Endometrial microvascular endothelial cells (primary cell): ENCODE results near the gene MYO15A. TPM values are rescaled to one million over a fixed set of nuclear protein-coding genes. Genes with fewer than 3 reads are reported as not detected.

Experiments used
- in situ Hi-C: cut with HindIII; loops from 2 replicates; pipeline ENCODE4 v1.10.0; 2017; ENCODE audit warnings: low sequenced_read_pairs, low pct_unique_long_range_greater_than_20kb; ENCODE audit errors: inconsistent ontology term
- total RNA-seq: library from RNA; depleted of rRNA; stranded (reverse); fragments of >200 nt; gene quantifications from one replicate; pipeline ENCODE4 v1.2.3, GENCODE V29; 2015; ENCODE audit errors: inconsistent ontology term

Gene MYO15A
- total RNA-seq, 1 donor from 2014 or later, result not detected

DNA sequence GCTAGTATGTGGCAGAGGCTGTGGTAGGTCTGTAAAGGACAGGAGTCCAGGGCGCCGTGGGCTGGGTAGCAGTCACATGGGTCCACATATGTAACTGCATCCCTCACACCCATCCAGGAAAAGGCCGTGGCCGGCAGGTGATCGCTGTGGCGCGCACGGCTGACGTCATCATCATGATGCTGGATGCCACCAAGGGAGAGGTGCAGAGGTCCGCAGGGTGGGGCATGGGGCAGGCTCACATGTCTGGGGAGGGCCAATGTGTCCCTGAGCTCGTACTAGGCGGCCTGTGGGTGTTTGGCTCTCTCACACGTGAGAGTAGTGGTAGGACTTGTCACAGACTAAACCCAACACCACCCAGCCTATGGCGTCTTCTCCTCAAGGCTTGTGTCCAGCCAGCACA is 9.0 kb upstream of the MYO15A start:
- in situ Hi-C loops, result no loop called here

GRCh38 chr17:18100616-18101015 is 7.9 kb upstream of the MYO15A start:
- in situ Hi-C loops, result no loop called here

DNA sequence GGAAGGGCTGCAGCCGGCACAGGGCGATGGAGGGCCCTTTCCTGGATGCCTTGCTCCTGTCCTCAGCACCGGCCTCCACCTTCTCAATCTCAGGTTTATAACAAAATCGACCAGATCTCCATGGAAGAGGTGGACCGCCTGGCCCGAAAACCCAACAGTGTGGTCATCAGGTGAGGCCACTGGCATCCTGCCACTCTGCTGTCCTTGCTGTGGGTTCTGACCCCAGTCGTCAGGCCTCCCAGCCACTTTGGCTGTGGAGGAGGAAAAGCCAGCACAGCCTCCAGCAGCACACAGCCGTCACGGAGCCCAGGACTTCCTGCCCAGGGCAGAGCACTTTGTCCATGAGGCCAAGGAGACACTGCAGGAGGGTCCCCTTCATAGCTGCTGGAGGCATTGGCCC is 6.7 kb upstream of the MYO15A start:
- in situ Hi-C loops, result no loop called here

GRCh38 chr17:18102640-18103039 is 5.9 kb upstream of the MYO15A start:
- in situ Hi-C loops, result no loop called here

DNA sequence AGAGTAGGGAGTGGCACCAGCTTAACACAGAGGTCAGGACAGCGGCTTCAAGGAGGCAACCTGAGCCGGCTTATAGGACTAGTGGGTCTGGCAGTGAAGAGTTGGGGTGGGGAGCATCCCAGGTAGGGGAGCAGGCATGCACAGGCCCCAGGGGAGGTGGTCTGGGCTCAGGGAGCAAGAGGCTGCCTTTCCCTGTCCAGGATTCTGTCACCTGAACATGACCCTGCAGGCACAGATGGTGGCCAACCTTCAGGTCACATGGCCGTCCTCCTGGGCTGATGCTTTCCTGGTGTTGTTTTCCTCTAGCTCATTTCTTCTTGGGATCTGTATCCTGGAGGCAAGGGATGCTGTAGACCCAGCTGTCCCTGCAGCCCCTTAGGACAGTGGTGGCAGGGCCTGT is 3.5 kb upstream of the MYO15A start:
- in situ Hi-C loops, result no loop called here

DNA sequence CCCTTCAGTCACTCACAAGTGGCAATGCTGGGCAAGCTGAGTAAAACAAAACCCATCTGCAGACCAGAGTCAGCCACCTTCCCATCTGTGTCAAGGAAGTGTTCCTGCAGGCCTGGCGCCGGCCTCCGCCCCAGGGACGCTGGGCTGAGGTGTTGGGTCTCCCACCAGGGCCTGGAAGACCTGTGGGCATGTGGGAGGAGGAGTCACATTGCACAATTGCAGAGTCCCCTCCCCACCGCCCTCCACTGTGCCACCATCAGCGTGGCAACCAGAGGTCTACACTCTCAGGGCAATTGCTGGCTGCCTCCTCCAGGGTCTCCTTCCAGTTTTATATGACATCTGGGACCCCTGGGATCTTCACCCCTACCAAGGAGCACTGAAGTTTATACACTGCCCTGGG is 3.0 kb upstream of the MYO15A start:
- in situ Hi-C loops, result no loop called here

- in situ Hi-C loops, result no loop called here
Measured at GRCh38 chr17:18106211-18106610, 2.3 kb upstream of the MYO15A start.

GRCh38 chr17:18107061-18107790 is 1.3 kb upstream of the MYO15A start:
- in situ Hi-C loops, result no loop called here

DNA sequence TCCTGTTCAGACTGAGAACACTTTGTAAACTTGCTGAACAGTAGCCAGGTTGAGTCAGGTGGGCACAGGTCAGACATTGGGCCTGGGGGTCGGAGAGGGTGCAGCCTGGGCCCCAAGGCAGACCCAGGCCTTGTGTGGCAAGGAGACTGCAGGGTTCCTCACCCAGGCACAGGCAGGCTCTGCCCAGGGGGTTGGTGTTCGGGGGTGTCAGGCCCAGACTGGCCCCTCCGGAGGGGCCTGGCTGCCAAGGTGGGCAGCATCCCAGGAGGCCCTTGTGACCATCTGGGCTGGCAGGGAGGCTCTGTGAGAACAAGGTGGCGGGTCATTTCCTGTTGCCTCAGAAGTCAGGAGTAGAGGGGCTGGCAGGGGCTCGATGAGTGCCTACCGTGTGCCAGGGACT is 585 bp upstream of the MYO15A start:
- in situ Hi-C loops, result no loop called here

DNA sequence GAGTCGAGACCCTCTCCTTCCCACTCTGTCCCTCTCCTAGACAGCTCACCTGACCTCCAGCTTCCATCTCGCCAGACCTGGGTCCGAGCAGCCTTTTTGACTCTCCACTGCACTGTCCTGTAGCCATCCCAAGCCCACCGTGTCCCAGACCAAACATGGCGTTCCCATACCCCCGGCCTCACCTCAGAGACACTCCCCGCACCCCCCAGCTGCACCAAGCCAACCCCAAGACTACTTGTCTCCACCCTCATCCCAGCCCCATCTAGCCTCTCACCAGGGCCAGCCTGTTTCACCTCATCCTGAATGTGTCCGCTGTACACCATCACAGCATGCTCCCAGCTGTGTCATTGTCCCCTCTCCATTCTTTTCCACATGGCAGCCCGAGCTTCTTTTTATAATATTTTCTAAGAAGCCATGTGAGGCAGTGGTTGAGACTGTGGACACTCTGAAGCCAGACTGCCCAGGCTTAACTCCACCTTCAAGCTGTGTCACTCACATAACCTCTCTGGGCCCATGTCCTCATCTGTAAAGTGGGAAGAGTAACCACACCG is 1.5 kb downstream of the MYO15A start:
- in situ Hi-C loops, result no loop called here

DNA sequence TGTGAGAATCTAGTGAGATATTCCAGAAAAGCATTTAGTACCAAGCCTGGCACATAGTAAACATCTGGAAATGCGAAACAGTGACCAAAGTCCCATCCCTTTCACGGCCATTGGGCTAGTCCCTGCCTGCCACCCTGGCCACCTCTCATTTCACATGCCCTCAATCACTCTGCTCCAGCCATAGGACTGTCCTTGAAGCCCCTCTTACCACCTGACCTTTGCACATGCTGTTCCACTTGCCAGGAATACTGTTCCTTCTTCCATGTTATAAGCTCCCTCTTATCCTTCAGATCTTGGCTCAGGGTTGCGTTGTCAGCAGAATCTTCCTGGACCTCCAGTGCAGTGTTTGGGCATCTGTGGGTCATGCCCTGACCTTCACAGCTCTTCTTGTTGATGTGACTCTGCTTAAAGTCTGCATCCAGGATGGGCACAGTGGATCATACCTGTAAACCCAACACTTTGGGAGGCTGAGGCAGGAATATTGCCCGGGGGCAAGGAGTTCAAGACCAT is 2.1 kb downstream of the MYO15A start:
- in situ Hi-C loops, result no loop called here

DNA sequence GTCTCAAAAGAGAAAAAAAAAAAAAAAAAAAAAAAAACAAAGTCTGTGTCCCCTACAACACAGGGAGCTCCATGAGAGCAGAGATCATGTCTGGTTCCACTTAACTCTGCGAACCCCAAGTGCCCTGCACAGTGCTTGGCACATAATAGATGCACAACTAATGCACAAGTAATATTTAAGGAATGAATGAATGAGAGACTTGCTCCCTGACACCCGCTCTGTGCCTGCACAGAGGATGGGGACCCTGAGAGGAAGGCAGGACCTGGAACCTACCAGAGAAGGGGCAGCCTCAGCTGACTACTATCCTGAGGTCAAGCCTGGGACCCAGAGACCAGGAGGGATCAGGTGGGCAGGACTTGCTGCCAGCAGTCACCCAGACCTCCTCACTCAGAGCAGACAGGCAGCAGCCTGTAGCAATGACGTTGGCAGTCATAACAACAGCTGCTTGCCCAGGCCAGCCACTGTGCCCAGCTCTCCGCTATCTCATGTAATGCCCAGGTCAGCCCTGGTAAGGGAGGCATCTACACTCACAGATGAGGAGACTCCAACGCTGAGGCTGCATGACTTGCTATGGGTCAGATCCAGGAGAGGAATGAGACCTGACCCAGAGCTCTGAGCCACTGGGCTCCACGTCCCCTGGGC is 2.9 kb downstream of the MYO15A start:
- in situ Hi-C loops, result no loop called here

DNA sequence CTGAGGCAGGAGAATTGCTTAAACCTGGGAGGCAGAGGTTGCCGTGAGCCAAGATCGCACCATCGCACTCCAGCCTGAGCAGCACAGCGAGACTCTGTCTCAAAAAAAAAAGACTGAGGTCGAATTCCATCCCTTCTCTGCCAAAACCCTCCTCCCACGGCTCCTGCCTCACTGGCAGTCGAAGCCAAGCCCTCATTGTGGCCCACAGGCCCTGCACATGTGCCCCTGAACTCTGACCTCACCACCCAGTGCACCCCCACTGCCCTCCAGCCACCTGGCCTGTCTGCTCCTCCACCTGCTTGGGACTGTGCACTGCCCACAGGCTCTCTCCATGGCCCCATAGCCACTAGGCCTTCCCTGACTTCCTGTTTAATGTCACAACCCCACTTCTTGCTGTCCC is 7.0 kb downstream of the MYO15A start:
- in situ Hi-C loops, result no loop called here

GRCh38 chr17:18116078-18116477 is 7.5 kb downstream of the MYO15A start:
- in situ Hi-C loops, result no loop called here

DNA sequence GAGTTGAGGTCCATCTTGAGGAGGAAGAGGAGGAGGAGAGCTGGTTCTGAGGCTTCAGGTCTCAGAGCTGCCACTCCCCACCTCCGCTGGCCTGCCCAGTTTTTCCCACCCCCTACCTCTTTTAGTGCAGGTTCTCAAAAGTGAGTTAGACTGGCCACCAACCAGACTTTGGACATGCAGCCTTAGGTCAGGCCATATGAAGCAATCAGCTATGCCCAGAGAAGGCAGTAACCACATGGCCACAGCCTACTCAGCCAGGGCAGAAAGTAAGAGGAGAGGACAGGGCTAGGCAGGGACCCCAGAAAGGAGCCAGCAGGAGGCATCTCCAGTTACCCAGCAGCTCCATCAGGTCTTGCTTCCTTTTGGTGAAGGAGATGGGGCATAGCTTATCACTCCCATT is 9.0 kb downstream of the MYO15A start:
- in situ Hi-C loops, result no loop called here

DNA sequence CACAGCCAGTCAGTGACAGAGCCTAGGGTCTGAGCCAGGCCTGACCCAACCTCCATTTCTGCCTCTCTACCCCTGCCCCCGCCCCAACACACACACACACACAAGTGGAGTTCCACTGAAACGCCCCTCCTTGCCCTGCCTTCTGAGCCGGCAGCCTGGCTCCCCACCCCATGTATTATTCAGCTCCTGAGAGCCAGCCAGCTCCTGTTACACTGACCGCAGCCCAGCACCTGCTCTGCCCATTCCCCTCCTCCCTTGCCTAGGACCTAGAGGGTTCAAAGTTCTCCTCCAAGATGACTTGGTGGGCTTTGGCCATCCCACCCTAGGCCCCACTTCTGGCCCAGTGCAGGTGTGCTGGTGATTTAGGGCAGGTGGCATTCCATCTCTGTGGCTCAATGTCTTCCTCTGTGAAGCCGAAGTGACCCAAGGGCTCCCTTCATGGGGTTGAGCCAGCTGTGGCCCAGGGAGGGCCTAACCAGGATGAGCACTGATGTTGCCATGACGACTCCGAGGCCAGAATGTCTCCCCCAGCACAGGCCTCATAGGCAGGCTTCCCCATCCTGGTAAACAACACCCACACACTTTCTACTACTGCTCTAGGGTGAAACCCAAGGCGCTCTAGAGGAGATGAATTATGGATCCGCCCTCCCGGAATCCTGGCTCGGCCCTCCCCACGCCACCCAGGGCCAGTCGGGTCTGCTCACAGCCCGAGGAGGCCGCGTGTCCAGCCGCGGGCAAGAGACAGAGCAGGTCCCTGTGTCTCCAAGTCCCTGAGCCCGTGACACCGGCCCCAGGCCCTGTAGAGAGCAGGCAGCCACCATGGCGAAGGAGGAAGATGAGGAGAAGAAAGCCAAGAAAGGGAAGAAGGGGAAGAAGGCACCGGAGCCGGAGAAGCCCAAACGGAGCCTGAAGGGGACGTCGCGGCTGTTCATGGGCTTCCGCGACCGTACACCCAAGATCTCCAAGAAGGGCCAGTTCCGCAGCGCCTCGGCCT is 9.7 kb downstream of the MYO15A start:
- in situ Hi-C loops, result no loop called here

- in situ Hi-C loops, result no loop called here
Measured at GRCh38 chr17:18119166-18119745, 10.7 kb downstream of the MYO15A start.

GRCh38 chr17:18119938-18120337 is 11.4 kb downstream of the MYO15A start:
- in situ Hi-C loops, result no loop called here
